MV-4-11 (cell line): ENCODE results near the gene RHBDF2.

Experiments used
- DNase-seq: peaks from one replicate; lab custom pipeline; 2025; lab: John Stamatoyannopoulos, UW

The RHBDF2 gene

GRCh38 chr17:76459674-76460073 lies 41.5 kb downstream of the RHBDF2 start:
- no peak for DNase-seq

GRCh38 chr17:76458580-76459490 lies 42.4 kb downstream of the RHBDF2 start:
- peak; percentile 37 for DNase-seq

GRCh38 chr17:76453431-76453743 lies 47.8 kb downstream of the RHBDF2 start:
- no peak for DNase-seq

GRCh38 chr17:76452660-76453430 lies 48.4 kb downstream of the RHBDF2 start, which contains the start of gene UBE2O:
UBE2O (minus strand) TSS chr17:76453152; CDS start chr17:76453141, 11 bp downstream.
- DNase-seq: peak; percentile 76

- DNase-seq: no peak
Observed at GRCh38 chr17:76452127-76452659, 49.0 kb downstream of the RHBDF2 start.

DNA sequence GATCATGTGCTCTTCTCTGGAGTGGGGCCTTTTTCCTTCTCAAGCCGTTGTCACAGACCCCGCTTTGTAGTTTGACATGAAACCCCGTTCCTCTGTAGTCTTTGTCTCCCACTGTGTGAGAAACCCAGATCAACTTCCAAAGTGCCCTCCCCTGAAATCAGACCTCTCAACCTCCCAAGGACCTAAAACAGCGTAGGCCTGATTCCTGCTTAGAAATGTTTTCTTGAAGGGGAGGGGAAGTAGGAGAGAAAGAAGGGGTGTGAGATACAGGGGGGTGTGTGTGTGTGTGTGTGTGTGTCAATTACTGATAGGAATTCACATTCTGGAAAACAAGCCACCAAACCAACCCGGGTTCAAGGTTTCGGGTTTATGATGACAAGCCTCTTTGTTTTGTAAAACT lies 49.7 kb downstream of the RHBDF2 start:
- no peak for DNase-seq

DNA sequence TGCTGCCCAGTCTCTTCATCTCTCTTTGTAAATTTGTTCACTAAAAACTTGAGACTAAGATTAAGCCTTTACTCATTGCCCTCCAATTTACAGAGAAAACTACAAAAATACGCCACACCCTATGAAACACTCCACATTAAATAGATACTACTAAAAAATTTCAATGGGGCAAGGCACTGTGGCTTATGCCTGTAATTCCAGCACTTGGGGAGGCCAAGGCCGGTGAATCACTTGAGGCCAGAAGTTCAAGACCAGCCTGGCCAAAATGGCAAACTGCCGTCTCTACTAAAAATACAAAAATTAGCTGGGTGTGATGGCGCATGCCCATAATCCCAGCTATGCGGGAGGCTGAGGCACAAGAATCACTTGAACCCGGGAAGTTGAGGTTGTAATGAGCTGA lies 52.1 kb downstream of the RHBDF2 start:
- DNase-seq: no peak

- DNase-seq: no peak
Observed at GRCh38 chr17:76447931-76448652, 53.1 kb downstream of the RHBDF2 start.

DNA sequence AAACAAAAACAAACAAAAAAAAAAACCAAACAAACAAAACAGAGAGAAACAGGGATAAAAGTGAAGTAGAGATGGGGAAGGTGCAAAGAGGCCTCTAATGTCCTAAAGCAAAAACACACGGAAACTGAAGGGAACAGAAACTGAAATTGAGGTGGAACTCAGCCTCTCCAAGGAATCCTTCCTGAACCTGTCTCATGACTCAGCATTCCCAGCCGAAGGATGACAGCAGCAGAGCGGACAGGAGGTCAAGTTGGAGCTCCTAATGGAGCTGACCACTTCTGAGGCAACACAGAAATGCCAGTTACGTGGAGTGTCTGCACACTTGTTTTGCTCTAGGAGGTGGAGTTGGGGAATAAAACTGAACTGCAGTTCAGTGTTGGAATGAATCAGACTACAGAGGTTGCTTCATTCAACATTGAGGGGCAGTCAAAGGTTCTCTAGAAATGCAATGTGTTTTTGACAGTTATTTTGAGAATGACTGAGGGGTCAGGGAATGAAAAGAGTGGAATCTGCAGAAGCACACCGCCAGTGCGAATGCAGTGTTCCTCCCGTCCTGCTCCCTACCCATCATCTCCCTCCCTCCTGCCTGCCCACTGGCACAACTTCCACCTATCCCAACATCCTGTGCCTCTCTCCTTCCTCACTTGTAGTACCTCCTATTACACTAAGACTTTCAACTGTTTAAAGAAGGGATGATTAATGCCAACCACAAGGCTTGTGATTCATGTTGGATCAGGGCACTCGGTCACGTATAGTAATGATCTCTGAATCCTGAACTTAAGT lies 54.6 kb downstream of the RHBDF2 start:
- DNase-seq: peak; percentile 23

- no peak for DNase-seq
Observed at GRCh38 chr17:76445697-76446448, 55.4 kb downstream of the RHBDF2 start.

DNA sequence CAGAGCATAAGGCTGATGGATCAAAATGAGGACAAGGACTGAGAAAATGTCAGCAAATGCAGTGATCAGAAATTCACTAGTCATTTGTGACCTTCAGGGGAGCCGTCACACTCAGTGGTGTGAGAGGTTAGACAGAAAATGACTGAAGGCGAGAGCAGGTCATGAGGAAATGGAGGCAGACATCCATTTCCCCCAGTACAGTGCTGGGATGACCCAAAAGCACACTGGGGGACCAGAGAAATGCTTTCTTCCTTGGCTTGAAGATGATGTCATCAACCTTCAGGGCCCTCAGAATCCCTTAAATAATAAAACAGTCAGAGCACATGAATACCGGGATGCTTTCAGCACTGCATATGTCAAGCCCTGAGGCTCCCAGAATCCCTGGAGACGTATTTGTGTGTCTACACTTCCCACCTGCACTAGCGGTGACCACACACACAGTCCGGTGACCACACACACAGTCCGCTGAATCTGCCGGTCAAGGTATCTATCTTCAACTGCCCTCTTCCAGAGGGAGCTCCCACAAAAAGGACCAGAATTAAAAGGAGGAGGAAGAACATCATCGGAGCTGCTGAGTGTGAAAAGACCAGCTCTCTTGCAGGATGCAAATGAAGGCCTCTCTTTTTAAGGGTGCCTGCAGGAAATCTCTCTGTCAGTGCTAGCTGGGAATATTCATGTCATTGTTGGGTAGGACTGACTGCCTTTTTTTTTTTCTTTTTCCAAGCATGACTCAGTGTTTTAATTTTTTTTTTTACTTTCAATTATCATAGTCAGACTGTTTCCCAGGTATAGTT lies 56.5 kb downstream of the RHBDF2 start:
- DNase-seq: no peak

DNA sequence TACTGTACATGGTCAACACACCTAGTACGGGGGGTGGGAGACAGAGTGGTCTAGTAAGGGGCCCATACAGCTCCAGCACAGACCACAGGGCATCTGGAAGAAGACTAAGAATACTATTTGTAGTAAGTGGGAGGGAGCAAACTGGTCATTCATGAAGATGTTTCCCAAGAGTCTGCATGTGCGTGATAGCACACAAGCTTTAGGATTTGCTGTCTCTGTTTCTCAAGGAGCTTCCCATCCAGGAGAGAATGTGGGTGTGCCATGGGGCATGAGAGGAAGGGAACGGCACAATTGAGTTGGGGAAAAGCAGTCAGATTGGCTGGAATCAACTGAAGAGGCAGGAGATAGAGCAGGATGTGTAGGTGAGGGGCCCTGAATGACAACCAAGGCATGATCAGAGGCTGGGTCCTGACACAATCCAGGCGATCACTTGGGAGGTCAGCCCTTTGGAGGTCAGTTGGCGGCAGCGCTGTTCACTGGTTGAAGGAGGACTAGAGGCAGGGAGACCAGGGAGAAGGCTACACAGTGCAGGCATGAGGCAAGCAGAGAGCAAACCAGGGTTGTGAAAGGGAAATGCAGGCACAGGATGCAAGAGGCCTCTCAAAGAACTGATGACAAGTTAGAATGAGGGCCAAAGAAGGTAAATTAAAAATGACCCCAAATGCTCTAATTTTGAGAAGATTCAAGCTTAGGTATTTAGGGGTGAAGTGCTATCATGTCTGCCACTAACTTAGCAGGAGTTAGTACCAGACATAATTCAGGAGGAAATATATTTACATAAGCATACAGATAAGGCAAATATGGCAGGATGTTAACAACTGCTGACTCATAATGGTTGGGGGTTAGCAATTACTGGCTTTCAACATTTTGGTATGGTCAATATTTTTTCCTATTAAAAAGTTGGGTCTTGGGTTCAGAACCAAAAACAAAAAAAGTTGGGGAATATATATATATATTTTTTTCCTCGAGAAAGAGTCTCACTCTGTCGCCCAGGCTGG lies 58.6 kb downstream of the RHBDF2 start:
- DNase-seq: no peak

GRCh38 chr17:76441686-76442340 lies 59.4 kb downstream of the RHBDF2 start:
- no peak for DNase-seq

- DNase-seq: no peak
Observed at GRCh38 chr17:76440751-76441362, 60.4 kb downstream of the RHBDF2 start.

DNA sequence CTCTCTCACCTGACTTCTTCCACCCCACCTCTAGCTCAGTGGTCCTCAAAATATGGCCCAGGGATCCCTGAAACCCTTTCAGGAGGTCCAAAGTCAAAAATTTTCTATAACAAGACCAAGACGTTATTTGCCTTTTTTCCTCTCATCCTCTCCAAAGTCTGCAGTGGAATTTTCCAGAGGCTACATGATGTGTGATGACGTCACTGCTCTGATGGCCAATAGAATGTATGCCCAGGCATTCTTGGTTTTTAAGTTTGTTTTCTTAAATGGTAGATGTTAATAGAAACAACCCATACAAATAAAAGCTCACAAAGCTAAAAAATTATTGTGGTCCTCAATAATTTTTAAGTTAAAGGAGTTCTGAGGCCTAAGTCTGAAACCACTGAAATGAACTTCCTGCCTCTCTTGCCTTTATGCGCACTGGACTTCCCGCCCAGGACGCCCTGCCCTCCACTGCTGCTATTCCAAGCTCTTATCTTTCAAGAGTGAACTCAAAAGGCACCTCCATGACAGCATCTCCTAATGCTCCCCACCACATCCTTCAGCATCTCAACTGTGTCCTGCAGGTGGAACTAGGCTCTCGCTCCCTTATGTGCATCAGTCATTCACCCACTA lies 61.8 kb downstream of the RHBDF2 start:
- no peak for DNase-seq

- DNase-seq: no peak
Observed at GRCh38 chr17:76438906-76439305, 62.3 kb downstream of the RHBDF2 start.
